Smooth muscle cell (in vitro differentiated cells): Measurements from ENCODE around the gene MACROH2A1. TPM values are rescaled to one million over a fixed set of nuclear protein-coding genes. Genes with fewer than 3 reads are reported as not detected.

Source experiments
- DNase-seq: peaks from one replicate; lab custom pipeline; 2025; ENCODE audit not compliant: unreplicated experiment; lab: John Stamatoyannopoulos, UW
- H2AFZ ChIP-seq: fragments of 200-600 bp; sonication (generic); 2 replicates; pipeline ENCODE4 v1.6.0; 2016; ENCODE audit warnings: antibody characterized with exemption, low read depth, mild to moderate bottlenecking
- H3F3A ChIP-seq: fragments of 200-600 bp; sonication (generic); 2 replicates; pipeline ENCODE4 v1.6.0; 2017; ENCODE audit warnings: antibody characterized with exemption, low read depth
- H3K27ac ChIP-seq: fragments of 200-600 bp; sonication (generic); 2 replicates; pipeline ENCODE4 v1.5.1; 2016; ENCODE audit warnings: low read depth, mild to moderate bottlenecking
- H3K27me3 ChIP-seq: fragments of 200-600 bp; sonication (generic); 2 replicates; pipeline ENCODE4 v1.6.1; 2016; ENCODE audit warnings: low read depth, mild to moderate bottlenecking
- H3K36me3 ChIP-seq: fragments of 200-600 bp; sonication (generic); 2 replicates; pipeline ENCODE4 v1.5.1; 2016; ENCODE audit warnings: low read depth
- H3K4me1 ChIP-seq: fragments of 200-600 bp; sonication (generic); 2 replicates; pipeline ENCODE4 v1.5.1; 2016; ENCODE audit warnings: low read depth
- H3K4me2 ChIP-seq: fragments of 200-600 bp; sonication (generic); 2 replicates; pipeline ENCODE4 v1.6.0; 2016; ENCODE audit warnings: mild to moderate bottlenecking
- H3K4me3 ChIP-seq: fragments of 200-600 bp; sonication (generic); 2 replicates; pipeline ENCODE4 v1.5.1; 2016; ENCODE audit warnings: mild to moderate bottlenecking
- H3K79me2 ChIP-seq: fragments of 200-600 bp; sonication (generic); 2 replicates; pipeline ENCODE4 v1.6.0; 2016; ENCODE audit warnings: low read depth, mild to moderate bottlenecking
- H3K9ac ChIP-seq: fragments of 200-600 bp; sonication (generic); 2 replicates; pipeline ENCODE4 v1.6.0; 2016; ENCODE audit warnings: low read depth
- H3K9me3 ChIP-seq: fragments of 200-600 bp; sonication (generic); replicated peaks from 2 replicates; pipeline ENCODE4 v1.5.1; 2016; ENCODE audit warnings: low read depth
- H4K20me1 ChIP-seq: fragments of 200-600 bp; sonication (generic); 2 replicates; pipeline ENCODE4 v1.6.0; 2016; ENCODE audit warnings: low read depth
- CTCF ChIP-seq: fragments of 200-600 bp; sonication (generic); IDR thresholded peaks from 2 replicates; pipeline ENCODE4 v1.5.1; 2017; ENCODE audit warnings: borderline replicate concordance, mild to moderate bottlenecking, antibody characterized with exemption; ENCODE audit not compliant: insufficient read depth, poor library complexity, severe bottlenecking
- WGBS: methylation state at CpG from one replicate; pipeline ENCODE4 v1.1.7; 2016; ENCODE audit warnings: low lambda C conversion rate; 5-methylcytosine and 5-hydroxymethylcytosine counted together
- polyA plus RNA-seq: library from polyadenylated mRNA; unstranded; fragments of >200 nt; fragmentation: Nextera tagmentation; extraction: Ambion mirVana; gene quantifications from 2 replicates; pipeline ENCODE4 v1.2.1, GENCODE V29; 2016
- total RNA-seq: library from RNA; depleted of rRNA; stranded (reverse); fragments of >200 nt; gene quantifications from 2 replicates; pipeline ENCODE4 v1.2.3, GENCODE V29; 2014

MACROH2A1 gene
- total and polyA plus RNA-seq, 2 experiments from 2014 or later = 309 to 371 TPM

GRCh38 chr5:135439231-135440205, 40.5 kb upstream of the MACROH2A1 start:
- DNase-seq = no peak
- WGBS = 84% methylated on average over 11 of the region's 11 CpGs
- no peak overlapping the region for H3K4me3 ChIP-seq
- H4K20me1 ChIP-seq = no peaks in the 10 kb centered on the region
- H3K9me3 ChIP-seq = no peaks in the 10 kb centered on the region
- H3K36me3 ChIP-seq = no peaks in the 10 kb centered on the region
- peak overlapping the region; percentile 95 for H3K27ac ChIP-seq
- H2AFZ ChIP-seq = no peak overlapping the region
- no peaks in the 10 kb centered on the region for H3K27me3 ChIP-seq
- H3K4me1 ChIP-seq = peaks cover 23% of the 10 kb centered on the region
- no peak for TF ChIP-seq CTCF
- H3F3A ChIP-seq = peaks cover 28% of the 10 kb centered on the region
- H3K9ac ChIP-seq = no peak overlapping the region
- H3K4me2 ChIP-seq = no peak overlapping the region
- H3K79me2 ChIP-seq = no peaks in the 10 kb centered on the region

- H3K9ac ChIP-seq = peak overlapping the region; percentile 17
- H2AFZ ChIP-seq = no peak overlapping the region
- H3K36me3 ChIP-seq = no peaks in the 10 kb centered on the region
- no peaks in the 10 kb centered on the region for H3K9me3 ChIP-seq
- no peak overlapping the region for H3K4me3 ChIP-seq
- peaks cover 35% of the 10 kb centered on the region for H3F3A ChIP-seq
- peaks cover 21% of the 10 kb centered on the region for H3K4me1 ChIP-seq
- H3K27me3 ChIP-seq = no peaks in the 10 kb centered on the region
- peak overlapping the region; percentile 38 for H3K4me2 ChIP-seq
- TF ChIP-seq CTCF = no peak
- peak overlapping the region; percentile 95 for H3K27ac ChIP-seq
- no peaks in the 10 kb centered on the region for H3K79me2 ChIP-seq
- no peak for DNase-seq
- WGBS = 81% methylated on average over 9 of the region's 10 CpGs
- H4K20me1 ChIP-seq = no peaks in the 10 kb centered on the region
These were observed 39.7 kb upstream of the MACROH2A1 start for GRCh38 chr5:135438636-135439221.

GRCh38 chr5:135437796-135438560, 38.9 kb upstream of the MACROH2A1 start:
- Histone ChIP-seq H3K9ac (peak overlapping the region; percentile 71), H3K4me2 (peak overlapping the region; percentile 38), H2AFZ (no peak overlapping the region), H3K36me3 (no peaks in the 10 kb centered on the region), H3K27me3 (no peaks in the 10 kb centered on the region), H3K4me3 (no peak overlapping the region), H3K79me2 (no peaks in the 10 kb centered on the region), H3F3A (peaks cover 37% of the 10 kb centered on the region), H4K20me1 (no peaks in the 10 kb centered on the region), H3K9me3 (no peaks in the 10 kb centered on the region), H3K4me1 (peaks cover 20% of the 10 kb centered on the region), H3K27ac (peak overlapping the region; percentile 95)
- no peak for TF ChIP-seq CTCF
- DNase-seq = no peak
- 27% methylated on average over 13 of the region's 13 CpGs for WGBS
